ENCODE data around the gene CBFA2T3.

CBFA2T3 gene

GRCh38 chr16:88841521-88842307, 135.3 kb downstream of the CBFA2T3 start:
- ATAC-seq: peak; percentile 18
- Mint-ChIP-seq H3K4me1 (peaks cover 8% of the 10 kb centered on the region), H3K4me3 (no peak overlapping the region)

GRCh38 chr16:88840600-88841215, 136.3 kb downstream of the CBFA2T3 start:
- ATAC-seq: no peak
- no peaks in the 10 kb centered on the region for H3K9me3 Mint-ChIP-seq
- no peak overlapping the region for H3K4me3 Mint-ChIP-seq
- H3K4me1 Mint-ChIP-seq: peaks cover 8% of the 10 kb centered on the region
- peaks cover 24% of the 10 kb centered on the region for H3K36me3 Mint-ChIP-seq
- no peak overlapping the region for H3K27ac Mint-ChIP-seq
- no peaks in the 10 kb centered on the region for H3K27me3 Mint-ChIP-seq

More at GRCh38 chr16:88841521-88842307, 135.3 kb downstream of the CBFA2T3 start:
- H3K9me3 Mint-ChIP-seq: no peaks in the 10 kb centered on the region
- H3K27ac Mint-ChIP-seq: no peak overlapping the region
- no peaks in the 10 kb centered on the region for H3K27me3 Mint-ChIP-seq
- peaks cover 24% of the 10 kb centered on the region for H3K36me3 Mint-ChIP-seq

GRCh38 chr16:88839745-88840599, 137.0 kb downstream of the CBFA2T3 start:
- H3K9me3 Mint-ChIP-seq: no peaks in the 10 kb centered on the region
- H3K27me3 Mint-ChIP-seq: no peaks in the 10 kb centered on the region
- ATAC-seq: no peak
- no peak overlapping the region for H3K27ac Mint-ChIP-seq
- H3K4me1 Mint-ChIP-seq: peaks cover 8% of the 10 kb centered on the region
- no peak overlapping the region for H3K4me3 Mint-ChIP-seq
- peaks cover 30% of the 10 kb centered on the region for H3K36me3 Mint-ChIP-seq

DNA sequence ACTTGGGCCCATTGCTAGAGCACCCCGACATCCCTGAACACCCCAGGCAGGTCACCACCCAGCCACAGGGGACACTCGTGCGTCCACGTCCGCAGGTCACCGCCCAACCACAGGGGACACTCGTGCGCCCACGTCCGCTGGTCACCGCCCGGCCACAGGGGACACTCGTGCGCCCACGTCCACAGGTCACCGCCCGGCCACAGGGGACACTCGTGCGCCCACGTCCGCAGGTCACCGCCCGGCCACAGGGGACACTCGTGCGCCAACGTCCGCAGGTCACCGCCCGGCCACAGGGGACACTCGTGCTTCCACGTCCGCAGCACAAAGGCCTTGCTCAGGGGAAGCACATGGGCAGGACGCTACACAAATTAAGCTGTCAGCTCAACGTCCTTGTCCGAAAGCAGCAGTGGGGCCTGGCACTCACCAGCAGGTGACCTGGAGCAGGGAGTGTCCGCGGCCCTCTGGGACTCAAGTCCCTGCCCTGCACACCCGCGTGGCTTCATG, 137.9 kb downstream of the CBFA2T3 start:
- Mint-ChIP-seq H3K4me3 (no peak overlapping the region), H3K27me3 (no peaks in the 10 kb centered on the region), H3K9me3 (no peaks in the 10 kb centered on the region), H3K27ac (no peak overlapping the region), H3K4me1 (peaks cover 8% of the 10 kb centered on the region), H3K36me3 (peaks cover 33% of the 10 kb centered on the region)
- no peak for ATAC-seq

DNA sequence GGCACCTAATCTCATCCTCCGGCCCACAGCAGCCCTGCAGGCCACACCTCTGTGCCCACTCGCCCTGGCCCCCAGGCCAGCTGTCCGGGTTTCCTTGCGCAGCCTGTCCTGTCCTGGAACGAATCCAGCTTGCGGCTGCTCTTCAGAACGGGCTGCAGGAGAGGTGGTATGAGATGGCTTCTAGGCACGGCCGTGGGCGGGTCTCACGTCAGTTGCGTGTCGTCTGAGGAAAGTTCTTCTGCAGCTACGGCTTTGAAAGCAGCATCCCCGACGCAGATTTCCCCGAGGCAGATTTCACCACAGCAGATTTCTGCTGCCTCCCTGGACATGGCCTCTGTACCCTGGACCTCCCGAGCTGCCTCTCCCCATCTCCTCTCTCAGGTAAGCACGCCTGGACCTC, 138.4 kb downstream of the CBFA2T3 start:
- no peaks in the 10 kb centered on the region for H3K9me3 Mint-ChIP-seq
- H3K27me3 Mint-ChIP-seq: no peaks in the 10 kb centered on the region
- ATAC-seq: no peak
- H3K4me1 Mint-ChIP-seq: peaks cover 8% of the 10 kb centered on the region
- H3K36me3 Mint-ChIP-seq: peaks cover 37% of the 10 kb centered on the region
- no peak overlapping the region for H3K27ac Mint-ChIP-seq
- no peak overlapping the region for H3K4me3 Mint-ChIP-seq

DNA sequence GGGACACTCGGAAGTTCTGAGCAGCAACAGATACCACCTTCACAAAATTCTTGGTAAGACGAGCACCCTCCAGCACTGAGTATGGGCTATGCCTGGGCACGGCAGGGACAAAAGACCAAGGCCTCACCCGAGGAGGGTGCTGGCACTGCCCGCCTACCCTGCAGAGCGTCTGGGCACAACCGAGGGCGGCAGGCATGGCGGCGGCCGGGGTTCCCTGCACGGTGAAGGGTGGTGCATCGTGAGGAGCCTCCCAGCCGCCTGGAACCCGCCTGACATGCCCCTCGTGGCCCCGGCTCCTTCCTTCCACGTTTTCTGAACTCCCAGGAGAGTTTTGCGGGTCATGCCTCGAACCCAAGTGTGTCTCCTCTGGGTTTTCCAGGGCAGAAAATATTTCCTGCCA, 139.2 kb downstream of the CBFA2T3 start:
- no peaks in the 10 kb centered on the region for H3K27me3 Mint-ChIP-seq
- no peak overlapping the region for H3K4me3 Mint-ChIP-seq
- H3K4me1 Mint-ChIP-seq: peaks cover 8% of the 10 kb centered on the region
- H3K27ac Mint-ChIP-seq: no peak overlapping the region
- no peak for ATAC-seq
- H3K9me3 Mint-ChIP-seq: no peaks in the 10 kb centered on the region
- H3K36me3 Mint-ChIP-seq: peaks cover 37% of the 10 kb centered on the region

- no peak for ATAC-seq
- H3K4me3 Mint-ChIP-seq: no peak overlapping the region
- H3K9me3 Mint-ChIP-seq: no peaks in the 10 kb centered on the region
- no peak overlapping the region for H3K27ac Mint-ChIP-seq
- H3K4me1 Mint-ChIP-seq: peaks cover 2% of the 10 kb centered on the region
- H3K27me3 Mint-ChIP-seq: no peaks in the 10 kb centered on the region
- H3K36me3 Mint-ChIP-seq: peaks cover 37% of the 10 kb centered on the region
Observed at GRCh38 chr16:88836791-88837190, 140.2 kb downstream of the CBFA2T3 start.

DNA sequence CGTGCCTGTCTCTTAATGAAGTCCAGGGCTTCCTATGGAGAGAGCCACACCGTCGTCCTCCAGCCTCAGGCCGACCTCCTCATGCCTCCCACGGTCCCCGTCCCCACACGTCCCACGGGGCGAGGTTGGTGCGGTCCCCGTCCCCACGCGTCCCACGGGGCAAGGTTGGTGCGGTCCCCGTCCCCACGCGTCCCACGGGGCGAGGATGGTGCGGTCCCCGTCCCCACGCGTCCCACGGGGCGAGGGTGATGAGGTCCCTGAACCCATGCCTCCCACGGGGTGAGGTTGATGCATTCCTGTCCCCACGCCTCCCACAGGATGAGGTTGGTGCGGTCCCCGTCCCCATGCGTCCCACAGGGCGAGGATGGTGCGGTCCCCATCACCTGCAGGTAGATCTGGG, 141.2 kb downstream of the CBFA2T3 start:
- no peaks in the 10 kb centered on the region for H3K9me3 Mint-ChIP-seq
- no peak overlapping the region for H3K4me3 Mint-ChIP-seq
- no peak overlapping the region for H3K27ac Mint-ChIP-seq
- no peaks in the 10 kb centered on the region for H3K4me1 Mint-ChIP-seq
- peaks cover 40% of the 10 kb centered on the region for H3K36me3 Mint-ChIP-seq
- ATAC-seq: no peak
- no peaks in the 10 kb centered on the region for H3K27me3 Mint-ChIP-seq

DNA sequence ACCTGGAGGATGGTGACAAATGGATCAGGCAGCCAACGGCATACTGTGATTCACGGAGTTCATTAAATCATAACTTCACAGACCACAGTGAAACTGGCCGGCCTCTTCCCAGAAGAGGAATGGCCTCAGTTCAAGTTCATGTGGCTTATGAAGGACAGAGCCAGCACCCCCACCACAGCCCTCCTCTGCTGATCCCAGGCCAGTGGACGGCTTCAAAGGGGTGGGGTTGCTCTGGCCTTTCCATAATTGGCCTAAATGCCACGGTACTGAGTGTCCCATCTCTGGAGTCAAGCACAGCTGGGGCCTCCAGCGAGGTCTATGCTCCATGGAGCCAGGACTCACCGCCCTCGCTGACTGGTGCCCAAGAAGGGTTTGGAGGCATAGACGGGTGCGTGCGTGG, 141.6 kb downstream of the CBFA2T3 start:
- no peaks in the 10 kb centered on the region for H3K27me3 Mint-ChIP-seq
- no peak for ATAC-seq
- H3K4me1 Mint-ChIP-seq: no peaks in the 10 kb centered on the region
- H3K36me3 Mint-ChIP-seq: peaks cover 40% of the 10 kb centered on the region
- H3K4me3 Mint-ChIP-seq: no peak overlapping the region
- H3K9me3 Mint-ChIP-seq: no peaks in the 10 kb centered on the region
- H3K27ac Mint-ChIP-seq: no peak overlapping the region

DNA sequence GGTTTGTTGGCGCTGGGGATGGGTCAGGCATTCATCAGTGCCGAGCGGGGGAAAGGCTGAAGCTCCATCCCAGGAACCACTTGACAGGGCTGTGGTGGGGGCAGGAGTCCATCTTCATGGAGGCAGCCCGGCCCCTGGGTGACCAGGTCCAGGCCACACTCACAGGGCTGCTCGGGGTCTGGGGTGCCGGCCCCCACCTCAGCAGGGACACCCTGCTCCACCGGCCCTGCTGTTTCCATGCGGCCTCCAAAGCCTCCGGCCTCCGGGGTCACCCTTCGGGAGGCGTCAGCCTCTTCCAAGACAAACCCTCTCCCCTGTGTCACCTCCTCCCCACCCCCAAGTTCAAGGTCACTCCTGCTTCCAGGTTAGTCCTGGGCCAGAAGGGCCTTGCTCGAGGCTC, 142.3 kb downstream of the CBFA2T3 start:
- no peak overlapping the region for H3K4me3 Mint-ChIP-seq
- peaks cover 35% of the 10 kb centered on the region for H3K36me3 Mint-ChIP-seq
- H3K27ac Mint-ChIP-seq: no peak overlapping the region
- no peaks in the 10 kb centered on the region for H3K9me3 Mint-ChIP-seq
- ATAC-seq: no peak
- H3K27me3 Mint-ChIP-seq: no peaks in the 10 kb centered on the region
- no peaks in the 10 kb centered on the region for H3K4me1 Mint-ChIP-seq

GRCh38 chr16:88833086-88833485, 143.9 kb downstream of the CBFA2T3 start:
- Mint-ChIP-seq H3K36me3 (peaks cover 32% of the 10 kb centered on the region), H3K27ac (no peak overlapping the region), H3K4me3 (no peak overlapping the region), H3K4me1 (no peaks in the 10 kb centered on the region), H3K27me3 (no peaks in the 10 kb centered on the region), H3K9me3 (no peaks in the 10 kb centered on the region)
- no peak for ATAC-seq

- Mint-ChIP-seq H3K27me3 (no peaks in the 10 kb centered on the region), H3K4me1 (no peaks in the 10 kb centered on the region), H3K4me3 (no peak overlapping the region), H3K36me3 (peaks cover 29% of the 10 kb centered on the region), H3K27ac (no peak overlapping the region), H3K9me3 (no peaks in the 10 kb centered on the region)
- peak; percentile 22 for ATAC-seq
Observed at GRCh38 chr16:88831838-88832237, 145.2 kb downstream of the CBFA2T3 start.

- ATAC-seq: no peak
- no peaks in the 10 kb centered on the region for H3K9me3 Mint-ChIP-seq
- H3K27me3 Mint-ChIP-seq: no peaks in the 10 kb centered on the region
- no peaks in the 10 kb centered on the region for H3K4me1 Mint-ChIP-seq
- peaks cover 32% of the 10 kb centered on the region for H3K36me3 Mint-ChIP-seq
- H3K4me3 Mint-ChIP-seq: no peak overlapping the region
- H3K27ac Mint-ChIP-seq: no peak overlapping the region
Observed at GRCh38 chr16:88830783-88831182, 146.2 kb downstream of the CBFA2T3 start.

DNA sequence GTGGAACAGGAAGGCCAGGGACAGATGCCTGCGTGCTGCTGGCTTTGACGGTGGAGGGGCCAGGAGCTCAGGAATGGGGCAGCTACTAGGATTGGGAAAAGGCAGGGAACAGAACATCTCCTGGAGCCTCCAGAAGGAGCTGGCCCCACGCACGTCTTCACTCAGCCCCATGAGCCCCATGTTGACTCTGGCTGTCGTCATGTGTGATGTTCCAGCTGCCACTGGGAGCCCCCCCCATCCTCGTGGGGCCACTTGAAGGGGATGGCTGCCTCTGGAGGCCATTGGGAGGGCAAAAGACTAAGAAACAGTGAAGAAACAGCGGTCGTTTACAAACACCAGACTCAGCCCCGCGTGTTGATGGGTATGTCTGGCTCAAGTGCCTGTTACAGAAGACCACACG, 146.7 kb downstream of the CBFA2T3 start:
- H3K27ac Mint-ChIP-seq: no peak overlapping the region
- H3K4me3 Mint-ChIP-seq: no peak overlapping the region
- H3K4me1 Mint-ChIP-seq: no peaks in the 10 kb centered on the region
- peaks cover 31% of the 10 kb centered on the region for H3K36me3 Mint-ChIP-seq
- no peak for ATAC-seq
- H3K9me3 Mint-ChIP-seq: no peaks in the 10 kb centered on the region
- H3K27me3 Mint-ChIP-seq: no peaks in the 10 kb centered on the region

GRCh38 chr16:88828711-88829110, 148.3 kb downstream of the CBFA2T3 start:
- H3K27me3 Mint-ChIP-seq: no peaks in the 10 kb centered on the region

More at GRCh38 chr16:88828711-88829110, 148.3 kb downstream of the CBFA2T3 start:
- Mint-ChIP-seq H3K4me3 (no peak overlapping the region), H3K27ac (no peak overlapping the region), H3K36me3 (peaks cover 24% of the 10 kb centered on the region), H3K4me1 (no peaks in the 10 kb centered on the region), H3K9me3 (no peaks in the 10 kb centered on the region)
- ATAC-seq: no peak

All from stimulated activated memory B cell treated with anti-CD40 and anti-IgM and Interleukin-4, amounts not matched to agents 10 μg/mL and 1 μg/mL and 100 μg/mL, for 72 hours (primary cell).